H1 (cell line): ENCODE measurements around the gene TNRC6A. TPM values are rescaled to one million over a fixed set of nuclear protein-coding genes. Genes with fewer than 3 reads are reported as not detected.

Experiments
- CTCF ChIA-PET: fragments of 300-600 bp; sonication (Branson Sonifier 250); formaldehyde crosslinking; loops from one replicate; lab custom pipeline; 2021; ENCODE audit not compliant: partially characterized antibody; lab: Charles Lee
- POLR2A ChIA-PET: fragments of 300-600 bp; sonication (Branson Sonifier 250); formaldehyde crosslinking; loops from one replicate; lab custom pipeline; 2021; ENCODE audit warnings: inconsistent platforms; ENCODE audit not compliant: partially characterized antibody; lab: Charles Lee
- DNase-seq, 2 experiments: peaks; one replicate each; pipeline versions ENCODE4 v3.0.0 to v3.0.0-alpha.2; 2010 to 2022; ENCODE audit warnings: low spot score in 2 of 2, low read depth in 1 of 2, mixed read lengths in 1 of 2
- FAIRE-seq: peaks from 2 replicates; lab custom pipeline; 2011; peaks lifted over from hg19 to GRCh38; lab: Jason Lieb, UNC
- H2AFZ ChIP-seq: 2 replicates; pipeline ENCODE4 v1.8.1; 2012; ENCODE audit warnings: low read length, inconsistent platforms
- H2AK5ac ChIP-seq: 2 replicates; pipeline ENCODE4 v1.6.1; 2013; ENCODE audit warnings: low read depth, low read length
- H2BK120ac ChIP-seq: replicated peaks from 2 replicates; pipeline ENCODE3; 2013; ENCODE audit warnings: low read depth, low read length, inconsistent platforms
- H2BK12ac ChIP-seq: 2 replicates; pipeline ENCODE4 v1.6.1; 2013; ENCODE audit warnings: low read depth, low read length
- H2BK15ac ChIP-seq: 2 replicates; pipeline ENCODE4 v1.6.1; 2013; ENCODE audit warnings: low read length
- H2BK20ac ChIP-seq: 2 replicates; pipeline ENCODE4 v1.6.1; 2013; ENCODE audit warnings: low read length
- H2BK5ac ChIP-seq: 2 replicates; pipeline ENCODE4 v1.6.1; 2013; ENCODE audit warnings: low read depth, low read length
- H3K14ac ChIP-seq: 2 replicates; pipeline ENCODE4 v1.6.1; 2013; ENCODE audit warnings: inconsistent platforms; ENCODE audit not compliant: insufficient read length
- H3K18ac ChIP-seq: 2 replicates; pipeline ENCODE4 v1.6.1; 2013; ENCODE audit warnings: low read length; ENCODE audit errors: extremely low read depth
- H3K23ac ChIP-seq: 2 replicates; pipeline ENCODE4 v1.6.1; 2013; ENCODE audit warnings: inconsistent platforms; ENCODE audit not compliant: insufficient read length
- H3K23me2 ChIP-seq: 2 replicates; pipeline ENCODE4 v1.6.1; 2013; ENCODE audit warnings: low read depth, low read length
- H3K27ac ChIP-seq: 2 replicates; pipeline ENCODE4 v1.6.1; 2011; ENCODE audit warnings: low read depth, low read length, inconsistent platforms
- H3K27me3 ChIP-seq, 4 experiments: replicated peaks in 1 of 4; 1 replicate in 1 of 4; 2 replicates in 3 of 4; pipeline versions ENCODE4 v1.6.1 to v1.8.1; 2011 to 2013; ENCODE audit warnings: low read length in 3 of 4, mild to moderate bottlenecking in 3 of 4, inconsistent platforms in 2 of 4, mixed read lengths in 2 of 4, moderate library complexity in 1 of 4; ENCODE audit not compliant: control insufficient read depth in 3 of 4, insufficient read depth in 3 of 4; ENCODE audit errors: extremely low read depth in 1 of 4
- H3K36me3 ChIP-seq, 4 experiments: 2 replicates each; pipeline versions ENCODE4 v1.6.1 to v1.8.1; 2011 to 2013; ENCODE audit warnings: mild to moderate bottlenecking in 4 of 4, low read length in 3 of 4, moderate library complexity in 2 of 4, control low read depth in 1 of 4, inconsistent platforms in 1 of 4; ENCODE audit not compliant: insufficient read depth in 4 of 4, control insufficient read depth in 2 of 4
- H3K4ac ChIP-seq: replicated peaks from 2 replicates; pipeline ENCODE3; 2013; ENCODE audit warnings: low read length, low read depth, mixed read lengths, inconsistent platforms; ENCODE audit not compliant: insufficient read length
- H3K4me1 ChIP-seq, 4 experiments: replicated peaks in 1 of 4; 1 replicate in 1 of 4; 2 replicates in 3 of 4; pipeline versions ENCODE4 v1.6.1 to v1.8.1; 2011 to 2013; ENCODE audit warnings: low read length in 3 of 4, inconsistent platforms in 2 of 4, mixed read lengths in 1 of 4; ENCODE audit not compliant: insufficient read depth in 4 of 4, control insufficient read depth in 3 of 4
- H3K4me2 ChIP-seq, 2 experiments: 2 replicates each; pipeline versions ENCODE4 v1.6.1 to v1.8.1; 2011 to 2013; ENCODE audit warnings: low read depth in 2 of 2, low read length in 2 of 2, control low read depth in 1 of 2, inconsistent platforms in 1 of 2, mild to moderate bottlenecking in 1 of 2; ENCODE audit not compliant: insufficient read depth in 1 of 2
- H3K4me3 ChIP-seq, 4 experiments: fragments of 200-600, 300-600 bp in 1 of 4; sonication (generic), shearing (Covaris generic), sonication (Bioruptor Twin) in 1 of 4; 2 replicates each; pipeline versions ENCODE4 v1.5.1 to v1.8.1; 2011 to 2016; ENCODE audit warnings: low read length in 4 of 4, low read depth in 3 of 4, control low read depth in 2 of 4, inconsistent platforms in 2 of 4, mild to moderate bottlenecking in 2 of 4, mixed read lengths in 1 of 4, moderate library complexity in 1 of 4; ENCODE audit not compliant: insufficient read depth in 2 of 4; ENCODE audit errors: extremely low read depth in 1 of 4
- H3K56ac ChIP-seq: replicated peaks from 2 replicates; pipeline ENCODE3; 2013; ENCODE audit warnings: low read depth, mild to moderate bottlenecking, mixed read lengths, low read length, inconsistent platforms; ENCODE audit not compliant: insufficient read length
- H3K79me1 ChIP-seq: 2 replicates; pipeline ENCODE4 v1.6.1; 2013; ENCODE audit warnings: low read depth, low read length, control low read depth
- H3K79me2 ChIP-seq, 2 experiments: 2 replicates each; pipeline versions ENCODE4 v1.6.1 to v1.8.1; 2012 to 2013; ENCODE audit warnings: low read length in 2 of 2, mild to moderate bottlenecking in 2 of 2, inconsistent platforms in 1 of 2; ENCODE audit not compliant: insufficient read depth in 2 of 2, control insufficient read depth in 1 of 2
- H3K9ac ChIP-seq, 4 experiments: replicated peaks in 1 of 4; 1 replicate in 1 of 4; 2 replicates in 3 of 4; pipeline versions ENCODE4 v1.6.1 to v1.8.1; 2011 to 2013; ENCODE audit warnings: low read depth in 3 of 4, low read length in 3 of 4, control low read depth in 2 of 4, mild to moderate bottlenecking in 2 of 4, moderate library complexity in 2 of 4, inconsistent platforms in 1 of 4; ENCODE audit errors: extremely low read depth in 1 of 4
- H3K9me3 ChIP-seq, 2 experiments: 2 replicates each; pipeline versions ENCODE4 v1.6.1 to v1.8.1; 2012 to 2013; ENCODE audit warnings: mild to moderate bottlenecking in 2 of 2, moderate library complexity in 2 of 2, control low read depth in 1 of 2, inconsistent platforms in 1 of 2, low read depth in 1 of 2, low read length in 1 of 2, mixed read lengths in 1 of 2; ENCODE audit not compliant: insufficient read depth in 2 of 2
- H4K20me1 ChIP-seq, 2 experiments: replicated peaks in 1 of 2; 2 replicates each; pipeline versions ENCODE3 to v1.8.1; 2011 to 2013; ENCODE audit warnings: inconsistent platforms in 2 of 2, low read length in 2 of 2, mild to moderate bottlenecking in 1 of 2; ENCODE audit not compliant: insufficient read depth in 2 of 2, control insufficient read depth in 1 of 2
- H4K5ac ChIP-seq: 2 replicates; pipeline ENCODE4 v1.6.1; 2013; ENCODE audit warnings: low read length, low read depth, mixed read lengths, inconsistent platforms; ENCODE audit not compliant: insufficient read length
- H4K8ac ChIP-seq: 2 replicates; pipeline ENCODE4 v1.8.0; 2013; ENCODE audit warnings: mild to moderate bottlenecking, moderate library complexity, low read length, inconsistent platforms; ENCODE audit not compliant: insufficient read depth; ENCODE audit errors: extremely low read depth
- H4K91ac ChIP-seq: replicated peaks from 2 replicates; pipeline ENCODE3; 2013; ENCODE audit warnings: low read length, mixed read lengths, inconsistent platforms; ENCODE audit not compliant: insufficient read length
- BCL11A ChIP-seq, 2 experiments: IDR thresholded peaks; one replicate each; pipeline ENCODE4 v1.6.1; 2011; ENCODE audit warnings: low read depth in 2 of 2, low read length in 2 of 2, mild to moderate bottlenecking in 2 of 2
- CBX5 ChIP-seq: fragments of 300-800, 300-1000 bp; sonication (generic); IDR thresholded peaks from 2 replicates; pipeline ENCODE4 v1.7.1; 2016; ENCODE audit warnings: antibody characterized with exemption, low read length, low read depth
- CEBPB ChIP-seq: IDR thresholded peaks from 2 replicates; pipeline ENCODE4 v1.6.1; 2012; ENCODE audit warnings: low read depth, low read length
- CHD2 ChIP-seq: IDR thresholded peaks from 2 replicates; pipeline ENCODE4 v1.6.1; 2012; ENCODE audit warnings: low read length, improper control_type of control experiment
- CTBP2 ChIP-seq: IDR thresholded peaks from 2 replicates; pipeline ENCODE4 v1.7.0; 2011; ENCODE audit warnings: borderline replicate concordance, mild to moderate bottlenecking, moderate library complexity, mixed read lengths, low read length; ENCODE audit not compliant: insufficient read depth, insufficient read length
- EZH2 ChIP-seq: fragments of 200-600 bp; sonication (generic); IDR thresholded peaks from 2 replicates; pipeline ENCODE4 v1.7.1; 2012; ENCODE audit warnings: low read depth, mild to moderate bottlenecking, moderate library complexity, low read length, inconsistent platforms; ENCODE audit not compliant: severe bottlenecking
- FOSL1 ChIP-seq: IDR thresholded peaks from 2 replicates; pipeline ENCODE4 v1.6.1; 2011; ENCODE audit warnings: mild to moderate bottlenecking, low read depth, low read length, moderate library complexity; ENCODE audit not compliant: insufficient read depth
- HDAC2 ChIP-seq, 2 experiments: fragments of 300-600 bp in 1 of 2; sonication (generic) in 1 of 2; IDR thresholded peaks; 2 replicates each; pipeline ENCODE4 v1.6.1; 2011 to 2012; ENCODE audit warnings: low read depth in 2 of 2, low read length in 2 of 2, mild to moderate bottlenecking in 2 of 2, moderate library complexity in 2 of 2, borderline replicate concordance in 1 of 2, inconsistent platforms in 1 of 2
- NRF1 ChIP-seq: IDR thresholded peaks from 2 replicates; pipeline ENCODE4 v1.6.1; 2011; ENCODE audit warnings: mild to moderate bottlenecking, low read depth, low read length, improper control_type of control experiment
- POU5F1 ChIP-seq: IDR thresholded peaks from 2 replicates; pipeline ENCODE4 v1.6.1; 2011; ENCODE audit warnings: low read depth, mild to moderate bottlenecking, low read length, moderate library complexity
- SIX5 ChIP-seq: IDR thresholded peaks from 2 replicates; pipeline ENCODE4 v1.6.1; 2011; ENCODE audit warnings: mild to moderate bottlenecking, low read depth, low read length
- SRF ChIP-seq: IDR thresholded peaks from 2 replicates; pipeline ENCODE4 v1.6.1; 2011; ENCODE audit warnings: mild to moderate bottlenecking, low read depth, low read length, moderate library complexity
- SUZ12 ChIP-seq: fragments of 200-600 bp; sonication (generic); IDR thresholded peaks from 2 replicates; pipeline ENCODE4 v1.6.1; 2012; ENCODE audit warnings: mild to moderate bottlenecking, inconsistent platforms, low read length, moderate library complexity, mixed read lengths
- TAF1 ChIP-seq: IDR thresholded peaks from 2 replicates; pipeline ENCODE4 v1.6.1; 2011; ENCODE audit warnings: mild to moderate bottlenecking, low read depth, low read length
- WGBS, 2 experiments: shearing (Covaris generic) in 1 of 2; methylation state at CpG; one replicate each; pipeline versions ENCODE4 v1.1.6 to v1.1.7; 2013 to 2015; ENCODE audit warnings: low lambda C conversion rate in 2 of 2, mixed read lengths in 2 of 2, inconsistent platforms in 1 of 2, low coverage in 1 of 2, missing lambda C conversion rate in 1 of 2; ENCODE audit not compliant: insufficient replicate concordance in 2 of 2, insufficient coverage in 1 of 2, insufficient read length in 1 of 2; ENCODE audit errors: extremely low coverage in 1 of 2, missing lambda C conversion rate in 1 of 2; 5-methylcytosine and 5-hydroxymethylcytosine counted together
- polyA plus RNA-seq, 7 experiments: library from polyadenylated mRNA; depleted of rRNA in 3 of 7; stranded (reverse) in 5 of 7; unstranded in 2 of 7; fragments of >200 nt in 5 of 7; fragments of 200-250 nt in 2 of 7; gene quantifications; 1 replicate in 5 of 7; 2 replicates in 1 of 7; 4 replicates in 1 of 7; pipeline versions ENCODE4 v1.2.1 to v1.2.3, GENCODE V29; 2011 to 2013; ENCODE audit warnings: missing spikeins in 2 of 7, mixed read lengths in 2 of 7
- total RNA-seq: library from RNA; stranded (reverse); fragmentation: NEBNext Ultra II Directional; extraction: Animal tissue kit (Norgen Biotek cat#: 25700); gene quantifications from 2 replicates; pipeline ENCODE4 v1.2.1, GENCODE V29; 2021

Gene TNRC6A
- total and polyA plus RNA-seq, 2 of the 8 experiments (the other 6 are each of a cell fraction or from before 2014, with no cell fraction given): 67.6 to 103 TPM

DNA sequence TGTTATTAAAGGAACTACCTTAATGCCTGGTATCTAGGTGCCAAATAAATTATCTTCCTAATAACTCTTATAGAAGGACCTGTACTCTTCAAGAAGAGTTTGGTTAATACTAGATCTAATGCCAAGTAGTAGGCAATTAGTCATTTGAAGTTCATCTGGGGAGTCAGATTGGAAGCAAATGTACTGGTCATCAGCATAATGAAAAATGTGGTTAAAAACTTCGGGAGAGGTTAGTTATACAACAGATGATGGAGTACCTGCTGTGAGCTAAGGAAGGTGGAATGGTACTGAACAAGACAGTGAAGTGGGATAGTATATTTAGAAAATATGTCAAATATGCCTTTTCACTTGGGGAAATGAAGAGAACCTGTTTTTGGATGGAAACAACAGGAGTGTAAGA is 49.2 kb downstream of the TNRC6A start:
- no peak overlapping the region for H2AK5ac ChIP-seq
- no peak for FAIRE-seq
- H3K79me1 ChIP-seq: no peaks in the 10 kb centered on the region
- no peak overlapping the region for H3K27ac ChIP-seq
- no peak overlapping the region for H2BK20ac ChIP-seq
- no peak overlapping the region for H3K4me2 ChIP-seq
- H3K4ac ChIP-seq: no peak overlapping the region
- no peak overlapping the region for H4K5ac ChIP-seq
- no peak overlapping the region for H3K23ac ChIP-seq
- POLR2A ChIA-PET: no interaction called here
- H2AFZ ChIP-seq: no peak overlapping the region
- H3K4me3 ChIP-seq: no peak overlapping the region
- no peak overlapping the region for H4K8ac ChIP-seq
- no peak for DNase-seq
- H3K27me3 ChIP-seq: no peaks in the 10 kb centered on the region
- peaks cover 11 to 81% (median 62%) of the 10 kb centered on the region in 4 experiments for H3K36me3 ChIP-seq
- no peak overlapping the region for H2BK120ac ChIP-seq
- H3K9me3 ChIP-seq: no peaks in the 10 kb centered on the region
- no peak overlapping the region for H2BK5ac ChIP-seq
- CTCF ChIA-PET: no interaction called here
- peaks cover 0 to 86% of the 10 kb centered on the region in 2 experiments; a peak in 3 of 4 replicates for H3K79me2 ChIP-seq
- H4K91ac ChIP-seq: no peak overlapping the region
- H2BK12ac ChIP-seq: no peak overlapping the region
- H3K23me2 ChIP-seq: no peaks in the 10 kb centered on the region
- H3K56ac ChIP-seq: no peak overlapping the region
- H3K18ac ChIP-seq: no peak overlapping the region
- H2BK15ac ChIP-seq: no peak overlapping the region
- H3K9ac ChIP-seq: no peak overlapping the region
- 100% methylated on average over 1 of the region's 1 CpG; no CpG with 5 or more reads in 1 of the 2 experiments for WGBS, 2 experiments
- no peak overlapping the region for H3K14ac ChIP-seq
- no peaks in the 10 kb centered on the region for H3K4me1 ChIP-seq
- peaks cover 7 to 19% of the 10 kb centered on the region in 2 experiments for H4K20me1 ChIP-seq
- no peak for TF ChIP-seq CTBP2
- TF ChIP-seq EZH2: no peak
- TF ChIP-seq CEBPB: no peak
- TF ChIP-seq TAF1: no peak
- TF ChIP-seq HDAC2 (IDR thresholded peaks at IDR 0.05; ENCODE audit: borderline replicate concordance in 1 of 2, low read depth in 2 of 2, low read length in 2 of 2): no peak
- TF ChIP-seq CBX5: no peak
- TF ChIP-seq FOSL1: no peak
- no peak for TF ChIP-seq POU5F1
- no peak for TF ChIP-seq SRF
- no peak for TF ChIP-seq CHD2
- TF ChIP-seq SUZ12: no peak
- TF ChIP-seq SIX5: no peak
- no peak for TF ChIP-seq NRF1
- TF ChIP-seq BCL11A (IDR thresholded peaks at IDR 0.05; ENCODE audit: low read depth in 2 of 2, low read length in 2 of 2): no peak
